AG10803 (cell line): ENCODE results near the gene CCL17.

ENCODE experiments used
- DNase-seq: peaks from one replicate; pipeline ENCODE4 v3.0.0; 2010; ENCODE audit warnings: low read depth
- H3K4me3 ChIP-seq: 2 replicates; pipeline ENCODE4 v1.5.1; 2011; ENCODE audit warnings: mild to moderate bottlenecking, low read length, control low read depth
- CTCF ChIP-seq: conservative IDR thresholded peaks from 2 replicates; pipeline ENCODE4 v1.5.1; 2011; ENCODE audit warnings: mild to moderate bottlenecking, low read length, control low read depth, inconsistent platforms

CCL17 gene

DNA sequence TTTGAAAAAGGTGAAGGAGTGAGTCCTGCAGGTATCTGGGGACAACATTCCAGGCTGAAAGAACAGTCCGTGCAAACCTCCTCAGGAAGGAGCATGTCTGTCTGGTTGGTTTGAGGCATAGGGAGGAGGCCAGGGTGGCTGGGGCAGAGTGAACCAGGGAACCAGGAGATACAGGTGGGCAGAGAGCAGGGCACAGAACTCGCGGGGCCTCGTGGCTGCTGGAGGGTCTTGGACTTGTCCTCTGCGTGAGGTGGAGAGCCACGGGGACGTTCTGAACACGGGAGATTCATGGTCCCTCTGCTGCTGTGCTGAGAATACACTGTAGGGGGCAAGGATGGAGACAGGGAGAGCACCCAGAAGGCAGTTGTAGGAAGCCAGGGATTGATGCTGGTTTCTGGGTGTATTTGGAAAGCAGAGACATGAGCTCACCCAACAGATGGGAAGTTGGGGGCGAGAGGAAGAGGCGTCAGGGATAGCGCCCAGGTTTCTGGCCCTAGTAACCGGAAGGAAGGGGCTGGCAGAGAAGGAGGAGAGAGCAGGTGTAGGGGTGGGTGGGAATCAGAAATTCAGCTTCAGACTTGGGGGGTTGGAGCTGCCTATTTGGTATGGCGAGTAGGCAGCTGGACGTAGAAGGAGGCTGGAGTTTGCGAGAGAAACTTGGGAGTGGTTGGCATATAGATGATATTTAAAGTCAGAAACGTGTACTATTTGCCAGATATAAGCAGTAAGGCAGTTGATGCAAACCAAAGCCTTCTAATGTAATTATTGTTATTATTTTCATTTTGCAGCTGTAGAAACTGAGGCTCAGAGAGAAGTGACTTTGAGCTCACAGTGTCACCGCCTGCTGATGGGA is at the start of gene CCL17:
CCL17 (plus strand) TSS at position 803 of the 853 bp plus-strand sequence. CDS start 9,166 bp downstream, outside the sequence.
- DNase-seq: no peak
- H3K4me3 ChIP-seq: no peak within 1 kb of the TSS
- TF ChIP-seq CTCF: no peak

DNA sequence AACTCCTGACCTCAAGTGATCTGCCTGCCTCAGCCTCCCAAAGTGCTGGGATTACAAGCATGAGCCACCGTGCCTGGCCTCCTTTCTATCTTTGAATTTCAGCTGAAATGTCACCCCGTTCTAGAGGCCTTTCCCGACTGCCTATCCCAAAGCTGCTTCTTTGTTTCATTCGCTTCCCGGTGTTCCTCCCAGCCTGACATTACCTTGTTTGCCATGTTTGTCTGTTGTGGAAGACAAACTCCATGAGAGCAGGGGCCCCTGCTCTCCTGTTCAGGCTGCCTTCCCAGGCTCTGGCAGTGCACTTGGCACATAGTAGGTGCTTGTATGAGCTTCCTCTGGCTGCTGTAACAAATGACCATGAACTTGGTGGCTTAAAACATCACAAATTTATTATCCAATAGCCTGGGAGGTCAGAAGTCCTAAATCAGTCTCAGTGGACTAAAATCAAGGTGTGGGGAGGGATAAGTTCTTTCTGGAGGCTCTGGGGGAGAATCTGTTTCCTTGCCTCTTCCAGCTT is 48.6 kb upstream of the CCL17 start:
- no peak for TF ChIP-seq CTCF
- DNase-seq: no peak
- no peak overlapping the region for H3K4me3 ChIP-seq

DNA sequence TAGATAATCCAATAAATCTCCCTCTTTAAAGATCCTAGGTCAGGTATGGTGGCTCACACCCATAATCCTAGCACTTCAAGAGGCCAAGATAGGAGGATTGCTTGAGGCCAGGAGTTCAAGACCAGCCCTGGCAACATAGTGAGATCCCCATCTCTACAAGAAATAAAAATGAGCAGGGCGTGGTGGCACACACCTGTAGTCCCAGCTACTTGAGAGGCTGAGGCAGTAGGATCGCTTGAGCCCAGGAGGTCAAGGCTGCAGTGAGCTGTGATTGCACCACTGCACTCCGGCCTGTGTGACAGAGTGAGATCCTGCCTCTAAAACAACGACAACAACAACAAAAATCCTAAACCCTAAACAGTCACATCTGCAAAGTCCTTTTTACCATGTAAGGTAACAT is 48.0 kb upstream of the CCL17 start:
- DNase-seq: no peak
- no peak overlapping the region for H3K4me3 ChIP-seq
- TF ChIP-seq CTCF: no peak

DNA sequence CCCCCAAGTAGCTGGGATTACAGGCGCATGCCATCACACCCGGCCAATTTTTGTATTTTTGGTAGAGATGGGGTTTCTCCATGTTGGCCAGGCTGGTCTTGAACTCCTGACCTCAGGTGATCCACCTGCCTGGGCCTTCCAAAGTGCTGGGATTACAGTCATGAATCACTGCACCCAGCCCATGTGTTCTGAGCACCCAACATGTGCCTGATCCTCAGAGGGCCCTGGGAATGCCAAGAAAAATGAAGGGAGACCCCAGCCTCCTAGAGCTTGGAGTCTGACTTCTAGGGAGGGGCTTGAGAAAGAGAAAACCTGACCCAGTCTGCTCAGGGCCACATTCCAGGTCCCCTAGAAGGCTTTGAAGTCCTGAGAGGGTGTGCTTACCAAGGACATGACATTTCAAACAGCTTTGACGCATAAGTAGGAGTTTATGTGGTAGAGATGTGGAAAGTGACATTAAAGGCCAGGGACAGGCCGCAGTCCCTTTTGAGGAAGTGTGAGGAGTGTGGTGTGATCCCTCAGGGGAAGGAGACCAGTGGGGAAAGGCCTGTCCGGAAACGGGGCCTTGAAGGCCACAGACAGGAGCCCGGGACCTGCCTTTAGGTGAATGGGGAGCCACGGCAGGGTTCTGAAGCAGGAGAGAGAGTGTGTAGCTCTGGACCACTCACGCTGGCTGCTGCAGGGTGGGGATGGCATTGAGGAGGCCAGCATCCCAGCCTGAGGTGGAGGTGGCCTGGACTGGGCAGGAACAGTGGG is 47.1 kb upstream of the CCL17 start:
- H3K4me3 ChIP-seq: no peak overlapping the region
- no peak for DNase-seq
- TF ChIP-seq CTCF: no peak

- no peak for TF ChIP-seq CTCF
- no peak for DNase-seq
- no peak overlapping the region for H3K4me3 ChIP-seq
Observed at GRCh38 chr16:57358086-57358420, 46.5 kb upstream of the CCL17 start.

DNA sequence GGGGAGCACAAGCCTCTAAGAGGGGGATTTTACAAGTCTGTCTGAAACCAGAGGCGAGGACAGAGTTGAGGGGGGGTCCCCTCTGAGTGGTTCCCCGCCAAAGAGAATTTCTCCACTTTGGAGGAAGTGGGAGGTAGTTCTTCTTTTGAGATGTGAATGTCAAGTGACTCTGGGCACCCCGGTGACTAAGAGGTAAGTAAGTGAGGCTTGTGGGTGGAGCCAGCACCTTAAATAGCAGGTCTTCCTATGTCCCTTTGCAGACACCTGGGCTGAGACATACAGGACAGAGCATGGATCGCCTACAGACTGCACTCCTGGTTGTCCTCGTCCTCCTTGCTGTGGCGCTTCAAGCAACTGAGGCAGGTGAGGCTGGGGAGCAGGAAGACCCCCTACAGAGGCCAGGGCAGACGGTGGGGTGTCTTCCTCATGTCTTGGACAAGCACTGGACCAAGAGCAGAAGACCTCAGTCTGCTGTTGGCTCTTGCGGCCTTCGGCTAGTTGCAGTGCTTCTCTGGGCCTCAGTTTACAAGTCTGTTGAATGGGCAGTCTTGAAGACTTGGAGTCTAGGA is 46.0 kb upstream of the CCL17 start, which contains the start of gene CCL22:
CCL22 (plus strand) TSS at position 257 of the 569 bp plus-strand sequence; CDS start at position 291, 34 bp downstream.
- no peak within 1 kb of the TSS for H3K4me3 ChIP-seq
- no peak for TF ChIP-seq CTCF
- DNase-seq: no peak
